Measurements from ENCODE around the gene DOCK10.

DNA sequence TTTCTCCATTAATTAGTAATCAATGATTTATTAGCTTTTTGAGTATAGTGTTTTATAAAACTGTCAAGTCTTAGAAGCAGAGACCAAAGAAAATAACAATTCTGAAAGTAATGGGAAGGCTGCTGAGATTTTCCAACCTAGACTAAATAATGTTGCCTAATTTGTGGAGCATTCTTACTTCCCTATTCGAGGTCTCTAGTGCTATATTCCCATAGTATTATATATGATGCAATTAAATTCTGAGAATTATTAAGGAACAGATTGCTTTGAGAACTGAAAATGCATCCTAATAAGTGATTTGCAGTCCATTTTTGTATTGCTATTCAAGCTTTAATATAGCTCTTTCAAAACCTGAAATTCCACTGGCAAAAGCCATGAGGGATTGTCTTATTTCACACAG lies 27.7 kb upstream of the DOCK10 start:
- TF ChIP-seq, protein P1, sequence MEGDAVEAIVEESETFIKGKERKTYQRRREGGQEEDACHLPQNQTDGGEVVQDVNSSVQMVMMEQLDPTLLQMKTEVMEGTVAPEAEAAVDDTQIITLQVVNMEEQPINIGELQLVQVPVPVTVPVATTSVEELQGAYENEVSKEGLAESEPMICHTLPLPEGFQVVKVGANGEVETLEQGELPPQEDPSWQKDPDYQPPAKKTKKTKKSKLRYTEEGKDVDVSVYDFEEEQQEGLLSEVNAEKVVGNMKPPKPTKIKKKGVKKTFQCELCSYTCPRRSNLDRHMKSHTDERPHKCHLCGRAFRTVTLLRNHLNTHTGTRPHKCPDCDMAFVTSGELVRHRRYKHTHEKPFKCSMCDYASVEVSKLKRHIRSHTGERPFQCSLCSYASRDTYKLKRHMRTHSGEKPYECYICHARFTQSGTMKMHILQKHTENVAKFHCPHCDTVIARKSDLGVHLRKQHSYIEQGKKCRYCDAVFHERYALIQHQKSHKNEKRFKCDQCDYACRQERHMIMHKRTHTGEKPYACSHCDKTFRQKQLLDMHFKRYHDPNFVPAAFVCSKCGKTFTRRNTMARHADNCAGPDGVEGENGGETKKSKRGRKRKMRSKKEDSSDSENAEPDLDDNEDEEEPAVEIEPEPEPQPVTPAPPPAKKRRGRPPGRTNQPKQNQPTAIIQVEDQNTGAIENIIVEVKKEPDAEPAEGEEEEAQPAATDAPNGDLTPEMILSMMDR (IDR thresholded peaks at IDR 0.05) = no peak
- TF ChIP-seq POLR2AphosphoS5 (IDR thresholded peaks at IDR 0.05; ENCODE audit: low read depth, low read length) = no peak
- TF ChIP-seq, protein P2, sequence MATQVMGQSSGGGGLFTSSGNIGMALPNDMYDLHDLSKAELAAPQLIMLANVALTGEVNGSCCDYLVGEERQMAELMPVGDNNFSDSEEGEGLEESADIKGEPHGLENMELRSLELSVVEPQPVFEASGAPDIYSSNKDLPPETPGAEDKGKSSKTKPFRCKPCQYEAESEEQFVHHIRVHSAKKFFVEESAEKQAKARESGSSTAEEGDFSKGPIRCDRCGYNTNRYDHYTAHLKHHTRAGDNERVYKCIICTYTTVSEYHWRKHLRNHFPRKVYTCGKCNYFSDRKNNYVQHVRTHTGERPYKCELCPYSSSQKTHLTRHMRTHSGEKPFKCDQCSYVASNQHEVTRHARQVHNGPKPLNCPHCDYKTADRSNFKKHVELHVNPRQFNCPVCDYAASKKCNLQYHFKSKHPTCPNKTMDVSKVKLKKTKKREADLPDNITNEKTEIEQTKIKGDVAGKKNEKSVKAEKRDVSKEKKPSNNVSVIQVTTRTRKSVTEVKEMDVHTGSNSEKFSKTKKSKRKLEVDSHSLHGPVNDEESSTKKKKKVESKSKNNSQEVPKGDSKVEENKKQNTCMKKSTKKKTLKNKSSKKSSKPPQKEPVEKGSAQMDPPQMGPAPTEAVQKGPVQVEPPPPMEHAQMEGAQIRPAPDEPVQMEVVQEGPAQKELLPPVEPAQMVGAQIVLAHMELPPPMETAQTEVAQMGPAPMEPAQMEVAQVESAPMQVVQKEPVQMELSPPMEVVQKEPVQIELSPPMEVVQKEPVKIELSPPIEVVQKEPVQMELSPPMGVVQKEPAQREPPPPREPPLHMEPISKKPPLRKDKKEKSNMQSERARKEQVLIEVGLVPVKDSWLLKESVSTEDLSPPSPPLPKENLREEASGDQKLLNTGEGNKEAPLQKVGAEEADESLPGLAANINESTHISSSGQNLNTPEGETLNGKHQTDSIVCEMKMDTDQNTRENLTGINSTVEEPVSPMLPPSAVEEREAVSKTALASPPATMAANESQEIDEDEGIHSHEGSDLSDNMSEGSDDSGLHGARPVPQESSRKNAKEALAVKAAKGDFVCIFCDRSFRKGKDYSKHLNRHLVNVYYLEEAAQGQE (IDR thresholded peaks at IDR 0.05; ENCODE audit: insufficient read depth in 1 of 2, low read depth in 2 of 2, low read length in 1 of 2) = no peak

All from Panc1 (cell line).